ENCODE results near the gene PLEKHH2. TPM values are rescaled to one million over a fixed set of nuclear protein-coding genes. Genes with fewer than 3 reads are reported as not detected.

The PLEKHH2 gene
- total RNA-seq, 2 donors from 2014 or later: 5.6 to 10.4 TPM

GRCh38 chr2:43714164-43714563, 77.1 kb downstream of the PLEKHH2 start:
- no peak for DNase-seq
- Histone ChIP-seq H3K36me3 (replicated peaks in 1 of 2; ENCODE audit: insufficient read depth in 1 of 2, low read depth in 2 of 2) (no peaks in the 10 kb centered on the region), H3K9me3 (no peaks in the 10 kb centered on the region), H3K4me3 (no peak overlapping the region), H3K4me1 (no peaks in the 10 kb centered on the region), H3K27me3 (no peaks in the 10 kb centered on the region), H3K27ac (no peak overlapping the region)
- TF ChIP-seq, protein P1, sequence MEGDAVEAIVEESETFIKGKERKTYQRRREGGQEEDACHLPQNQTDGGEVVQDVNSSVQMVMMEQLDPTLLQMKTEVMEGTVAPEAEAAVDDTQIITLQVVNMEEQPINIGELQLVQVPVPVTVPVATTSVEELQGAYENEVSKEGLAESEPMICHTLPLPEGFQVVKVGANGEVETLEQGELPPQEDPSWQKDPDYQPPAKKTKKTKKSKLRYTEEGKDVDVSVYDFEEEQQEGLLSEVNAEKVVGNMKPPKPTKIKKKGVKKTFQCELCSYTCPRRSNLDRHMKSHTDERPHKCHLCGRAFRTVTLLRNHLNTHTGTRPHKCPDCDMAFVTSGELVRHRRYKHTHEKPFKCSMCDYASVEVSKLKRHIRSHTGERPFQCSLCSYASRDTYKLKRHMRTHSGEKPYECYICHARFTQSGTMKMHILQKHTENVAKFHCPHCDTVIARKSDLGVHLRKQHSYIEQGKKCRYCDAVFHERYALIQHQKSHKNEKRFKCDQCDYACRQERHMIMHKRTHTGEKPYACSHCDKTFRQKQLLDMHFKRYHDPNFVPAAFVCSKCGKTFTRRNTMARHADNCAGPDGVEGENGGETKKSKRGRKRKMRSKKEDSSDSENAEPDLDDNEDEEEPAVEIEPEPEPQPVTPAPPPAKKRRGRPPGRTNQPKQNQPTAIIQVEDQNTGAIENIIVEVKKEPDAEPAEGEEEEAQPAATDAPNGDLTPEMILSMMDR (IDR thresholded peaks at IDR 0.05): no peak
- no peak for TF ChIP-seq POLR2A (IDR thresholded peaks at IDR 0.05)
- no peak for ATAC-seq
- intact Hi-C loops (cut with DNase I): no loop called here
- WGBS, 2 donors: 47 to 61% methylated on average over 2 of the region's 2 CpGs

GRCh38 chr2:43715300-43716098, 78.4 kb downstream of the PLEKHH2 start:
- ATAC-seq: no peak
- no peaks in the 10 kb centered on the region for H3K36me3 ChIP-seq (replicated peaks in 1 of 2; ENCODE audit: insufficient read depth in 1 of 2, low read depth in 2 of 2)
- DNase-seq: no peak
- H3K27ac ChIP-seq: no peak overlapping the region
- intact Hi-C loops (cut with DNase I): no loop called here
- H3K9me3 ChIP-seq: no peaks in the 10 kb centered on the region
- no peaks in the 10 kb centered on the region for H3K27me3 ChIP-seq
- no peak for TF ChIP-seq POLR2A (IDR thresholded peaks at IDR 0.05)
- TF ChIP-seq, protein P1 (IDR thresholded peaks at IDR 0.05): no peak
- WGBS, 2 donors: 75 to 79% methylated on average over 4 of the region's 4 CpGs
- no peaks in the 10 kb centered on the region for H3K4me1 ChIP-seq
- no peak overlapping the region for H3K4me3 ChIP-seq

DNA sequence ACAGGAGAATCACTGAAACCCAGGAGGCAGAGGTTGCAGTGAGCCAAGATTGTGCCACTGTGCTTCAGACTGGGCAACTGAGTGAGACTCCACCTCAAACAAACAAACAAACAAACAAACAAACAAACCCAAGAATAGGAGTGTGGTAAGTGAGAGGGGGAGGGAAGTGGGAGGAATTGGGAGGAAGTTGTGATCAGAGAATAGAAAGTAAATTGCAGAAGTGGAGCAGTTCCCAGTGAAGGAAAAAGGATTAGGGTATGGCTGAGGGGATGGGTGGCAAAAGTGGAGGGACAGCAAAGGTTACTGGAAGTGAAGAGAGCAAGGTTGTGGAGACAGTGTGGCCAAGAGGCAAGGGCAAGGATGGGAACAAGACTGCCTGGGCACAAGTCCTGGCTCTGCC, 80.3 kb downstream of the PLEKHH2 start:
- no peak overlapping the region for H3K27ac ChIP-seq
- H3K9me3 ChIP-seq: no peaks in the 10 kb centered on the region
- ATAC-seq (no peak), DNase-seq (no peak)
- H3K4me3 ChIP-seq: no peak overlapping the region
- H3K27me3 ChIP-seq: no peaks in the 10 kb centered on the region
- intact Hi-C loops (cut with DNase I): no loop called here
- H3K36me3 ChIP-seq (replicated peaks in 1 of 2; ENCODE audit: insufficient read depth in 1 of 2, low read depth in 2 of 2): no peaks in the 10 kb centered on the region
- no peaks in the 10 kb centered on the region for H3K4me1 ChIP-seq
- TF ChIP-seq, protein P1 (IDR thresholded peaks at IDR 0.05): no peak
- no peak for TF ChIP-seq POLR2A (IDR thresholded peaks at IDR 0.05)

GRCh38 chr2:43718530-43719124, 81.6 kb downstream of the PLEKHH2 start:
- intact Hi-C loops (cut with DNase I): no loop called here
- Histone ChIP-seq H3K36me3 (replicated peaks in 1 of 2; ENCODE audit: insufficient read depth in 1 of 2, low read depth in 2 of 2) (no peaks in the 10 kb centered on the region), H3K9me3 (no peaks in the 10 kb centered on the region), H3K4me1 (no peaks in the 10 kb centered on the region), H3K4me3 (no peak overlapping the region), H3K27me3 (no peaks in the 10 kb centered on the region), H3K27ac (no peak overlapping the region)
- 72% methylated on average over 5 of the region's 5 CpGs for WGBS, 2 donors
- no peak for DNase-seq
- no peak for ATAC-seq
- TF ChIP-seq, protein P1 (IDR thresholded peaks at IDR 0.05): no peak
- no peak for TF ChIP-seq POLR2A (IDR thresholded peaks at IDR 0.05)

All from body of pancreas (tissue), 4 donors.